ENCODE measurements around the gene TRMT112.

The TRMT112 gene

GRCh38 chr11:64317325-64317960, at the start of gene TRMT112:
Gene TRMT112, minus strand, starts transcription at chr11:64317559. Its CDS starts 33 bp downstream, at chr11:64317526.
- Histone ChIP-seq H3K4me3 (ENCODE audit: insufficient read length, low read depth) (peak within 1 kb of the TSS; percentile 94), H3K9me3 (ENCODE audit: insufficient read depth, low read length) (no peaks in the 10 kb centered on the region), H3K27me3 (ENCODE audit: insufficient read depth, insufficient read length) (no peaks in the 10 kb centered on the region), H3K36me3 (ENCODE audit: insufficient read depth, insufficient read length, low read length) (peaks cover 73% of the 10 kb centered on the region), H3K9ac (ENCODE audit: insufficient read length, low read depth) (peak within 1 kb of the TSS; percentile 96), H3K4me1 (ENCODE audit: insufficient read depth, insufficient read length) (peaks cover 20% of the 10 kb centered on the region)
- no peak for TF ChIP-seq ZNF274 (IDR thresholded peaks at IDR 0.05; ENCODE audit: low read depth, low read length)
- no peak for TF ChIP-seq YY1 (IDR thresholded peaks at IDR 0.05; ENCODE audit: insufficient read depth, insufficient read length)
- no peak for TF ChIP-seq SUZ12 (IDR thresholded peaks at IDR 0.05; ENCODE audit: extremely low read depth, insufficient read depth, insufficient read length)
- peak; percentile 96 for DNase-seq (ENCODE audit: low read depth, low spot score)

DNA sequence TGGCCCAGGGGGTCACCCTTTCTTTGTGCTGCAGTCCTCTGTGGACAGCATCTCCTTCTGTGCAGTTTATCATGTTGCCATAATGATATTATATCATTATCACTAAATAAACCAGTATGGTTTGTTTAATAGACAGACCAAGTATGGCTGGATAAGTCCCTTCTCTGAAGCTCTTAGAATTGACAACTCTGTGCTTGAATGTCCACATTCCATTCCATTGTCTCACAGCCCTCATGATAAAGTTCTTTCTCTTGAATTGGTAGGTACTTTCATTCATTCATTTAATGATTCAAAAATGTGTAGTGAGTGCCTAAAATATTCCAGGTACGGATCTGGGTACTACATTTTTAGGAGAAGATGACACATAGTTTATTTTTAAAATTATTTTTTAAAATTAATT, 49.4 kb upstream of the TRMT112 start:
- H3K4me1 ChIP-seq (ENCODE audit: insufficient read depth, insufficient read length): peaks cover 4% of the 10 kb centered on the region
- H3K36me3 ChIP-seq (ENCODE audit: insufficient read depth, insufficient read length, low read length): peaks cover 72% of the 10 kb centered on the region
- no peak for DNase-seq (ENCODE audit: low read depth, low spot score)
- H3K27me3 ChIP-seq (ENCODE audit: insufficient read depth, insufficient read length): no peaks in the 10 kb centered on the region
- H3K4me3 ChIP-seq (ENCODE audit: insufficient read length, low read depth): no peak overlapping the region
- TF ChIP-seq ZNF274 (IDR thresholded peaks at IDR 0.05; ENCODE audit: low read depth, low read length) (no peak), SUZ12 (IDR thresholded peaks at IDR 0.05; ENCODE audit: extremely low read depth, insufficient read depth, insufficient read length) (no peak), YY1 (IDR thresholded peaks at IDR 0.05; ENCODE audit: insufficient read depth, insufficient read length) (no peak)
- no peaks in the 10 kb centered on the region for H3K9me3 ChIP-seq (ENCODE audit: insufficient read depth, low read length)
- no peak overlapping the region for H3K9ac ChIP-seq (ENCODE audit: insufficient read length, low read depth)

GRCh38 chr11:64364911-64365310, 47.6 kb upstream of the TRMT112 start:
- Histone ChIP-seq H3K9me3 (ENCODE audit: insufficient read depth, low read length) (no peaks in the 10 kb centered on the region), H3K27me3 (ENCODE audit: insufficient read depth, insufficient read length) (no peaks in the 10 kb centered on the region), H3K4me3 (ENCODE audit: insufficient read length, low read depth) (no peak overlapping the region), H3K4me1 (ENCODE audit: insufficient read depth, insufficient read length) (peaks cover 11% of the 10 kb centered on the region), H3K9ac (ENCODE audit: insufficient read length, low read depth) (no peak overlapping the region), H3K36me3 (ENCODE audit: insufficient read depth, insufficient read length, low read length) (peaks cover 80% of the 10 kb centered on the region)
- DNase-seq (ENCODE audit: low read depth, low spot score): no peak
- TF ChIP-seq YY1 (IDR thresholded peaks at IDR 0.05; ENCODE audit: insufficient read depth, insufficient read length): no peak
- TF ChIP-seq ZNF274 (IDR thresholded peaks at IDR 0.05; ENCODE audit: low read depth, low read length): no peak
- TF ChIP-seq SUZ12 (IDR thresholded peaks at IDR 0.05; ENCODE audit: extremely low read depth, insufficient read depth, insufficient read length): no peak

GRCh38 chr11:64364435-64364834, 47.1 kb upstream of the TRMT112 start:
- H3K9me3 ChIP-seq (ENCODE audit: insufficient read depth, low read length): no peaks in the 10 kb centered on the region
- no peak for DNase-seq (ENCODE audit: low read depth, low spot score)
- no peak overlapping the region for H3K9ac ChIP-seq (ENCODE audit: insufficient read length, low read depth)
- no peaks in the 10 kb centered on the region for H3K27me3 ChIP-seq (ENCODE audit: insufficient read depth, insufficient read length)
- TF ChIP-seq SUZ12 (IDR thresholded peaks at IDR 0.05; ENCODE audit: extremely low read depth, insufficient read depth, insufficient read length) (no peak), ZNF274 (IDR thresholded peaks at IDR 0.05; ENCODE audit: low read depth, low read length) (no peak), YY1 (IDR thresholded peaks at IDR 0.05; ENCODE audit: insufficient read depth, insufficient read length) (no peak)
- H3K36me3 ChIP-seq (ENCODE audit: insufficient read depth, insufficient read length, low read length): peaks cover 76% of the 10 kb centered on the region
- peaks cover 16% of the 10 kb centered on the region for H3K4me1 ChIP-seq (ENCODE audit: insufficient read depth, insufficient read length)
- H3K4me3 ChIP-seq (ENCODE audit: insufficient read length, low read depth): no peak overlapping the region

- Histone ChIP-seq H3K4me1 (ENCODE audit: insufficient read depth, insufficient read length) (peaks cover 31% of the 10 kb centered on the region), H3K4me3 (ENCODE audit: insufficient read length, low read depth) (no peak overlapping the region), H3K9me3 (ENCODE audit: insufficient read depth, low read length) (no peaks in the 10 kb centered on the region), H3K36me3 (ENCODE audit: insufficient read depth, insufficient read length, low read length) (peaks cover 60% of the 10 kb centered on the region), H3K27me3 (ENCODE audit: insufficient read depth, insufficient read length) (no peaks in the 10 kb centered on the region), H3K9ac (ENCODE audit: insufficient read length, low read depth) (no peak overlapping the region)
- TF ChIP-seq ZNF274 (IDR thresholded peaks at IDR 0.05; ENCODE audit: low read depth, low read length) (no peak), SUZ12 (IDR thresholded peaks at IDR 0.05; ENCODE audit: extremely low read depth, insufficient read depth, insufficient read length) (no peak), YY1 (IDR thresholded peaks at IDR 0.05; ENCODE audit: insufficient read depth, insufficient read length) (no peak)
- no peak for DNase-seq (ENCODE audit: low read depth, low spot score)
Observed at GRCh38 chr11:64362339-64362738, 45.0 kb upstream of the TRMT112 start.

DNA sequence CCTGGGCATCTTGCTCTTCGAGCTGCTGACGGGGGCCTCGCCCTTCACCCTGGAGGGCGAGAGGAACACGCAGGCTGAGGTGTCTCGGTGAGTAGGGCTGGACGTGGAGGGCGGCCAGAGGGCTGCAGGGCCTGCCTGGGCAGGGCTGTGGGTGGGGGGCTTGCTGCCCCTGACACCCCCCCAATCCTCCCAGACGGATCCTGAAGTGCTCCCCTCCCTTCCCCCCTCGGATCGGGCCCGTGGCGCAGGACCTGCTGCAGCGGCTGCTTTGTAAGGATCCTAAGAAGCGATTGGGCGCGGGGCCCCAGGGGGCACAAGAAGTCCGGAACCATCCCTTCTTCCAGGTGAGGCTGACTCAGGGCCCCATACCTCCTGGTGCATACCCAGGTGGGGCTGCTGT, 44.3 kb upstream of the TRMT112 start:
- no peak for DNase-seq (ENCODE audit: low read depth, low spot score)
- peaks cover 59% of the 10 kb centered on the region for H3K36me3 ChIP-seq (ENCODE audit: insufficient read depth, insufficient read length, low read length)
- no peak for TF ChIP-seq ZNF274 (IDR thresholded peaks at IDR 0.05; ENCODE audit: low read depth, low read length)
- TF ChIP-seq SUZ12 (IDR thresholded peaks at IDR 0.05; ENCODE audit: extremely low read depth, insufficient read depth, insufficient read length): no peak
- TF ChIP-seq YY1 (IDR thresholded peaks at IDR 0.05; ENCODE audit: insufficient read depth, insufficient read length): no peak

GRCh38 chr11:64360448-64360921, 43.1 kb upstream of the TRMT112 start:
- Histone ChIP-seq H3K4me1 (ENCODE audit: insufficient read depth, insufficient read length) (peaks cover 41% of the 10 kb centered on the region), H3K9ac (ENCODE audit: insufficient read length, low read depth) (peak overlapping the region; percentile 56), H3K4me3 (ENCODE audit: insufficient read length, low read depth) (no peak overlapping the region), H3K27me3 (ENCODE audit: insufficient read depth, insufficient read length) (no peaks in the 10 kb centered on the region), H3K36me3 (ENCODE audit: insufficient read depth, insufficient read length, low read length) (peaks cover 54% of the 10 kb centered on the region), H3K9me3 (ENCODE audit: insufficient read depth, low read length) (no peaks in the 10 kb centered on the region)
- no peak for DNase-seq (ENCODE audit: low read depth, low spot score)
- TF ChIP-seq SUZ12 (IDR thresholded peaks at IDR 0.05; ENCODE audit: extremely low read depth, insufficient read depth, insufficient read length): no peak
- TF ChIP-seq YY1 (IDR thresholded peaks at IDR 0.05; ENCODE audit: insufficient read depth, insufficient read length): no peak
- no peak for TF ChIP-seq ZNF274 (IDR thresholded peaks at IDR 0.05; ENCODE audit: low read depth, low read length)

More for the DNA sequence above, 44.3 kb upstream of the TRMT112 start:
- peaks cover 37% of the 10 kb centered on the region for H3K4me1 ChIP-seq (ENCODE audit: insufficient read depth, insufficient read length)
- H3K4me3 ChIP-seq (ENCODE audit: insufficient read length, low read depth): no peak overlapping the region
- H3K9ac ChIP-seq (ENCODE audit: insufficient read length, low read depth): no peak overlapping the region
- H3K27me3 ChIP-seq (ENCODE audit: insufficient read depth, insufficient read length): no peaks in the 10 kb centered on the region
- no peaks in the 10 kb centered on the region for H3K9me3 ChIP-seq (ENCODE audit: insufficient read depth, low read length)

Data from NT2/D1 (cell line).